IPS DF 6.9 (cell line): ENCODE results near the gene MDK.

ENCODE experiments used
- DNase-seq: peaks from one replicate; pipeline ENCODE4 v3.0.0-alpha.2; 2013; ENCODE audit warnings: low read depth, low spot score
- H3K27ac ChIP-seq: one replicate; pipeline ENCODE4 v1.5.1; 2013; ENCODE audit warnings: low read length, control low read depth
- H3K27me3 ChIP-seq: 2 replicates; pipeline ENCODE4 v1.6.1; 2013; ENCODE audit warnings: mild to moderate bottlenecking, low read length; ENCODE audit not compliant: control insufficient read depth, insufficient read depth
- H3K36me3 ChIP-seq: 2 replicates; pipeline ENCODE4 v1.6.1; 2013; ENCODE audit warnings: low read length; ENCODE audit not compliant: control insufficient read depth, insufficient read depth
- H3K4me1 ChIP-seq: 2 replicates; pipeline ENCODE4 v1.6.1; 2013; ENCODE audit warnings: low read length; ENCODE audit not compliant: control insufficient read depth, insufficient read depth
- H3K4me3 ChIP-seq: 2 replicates; pipeline ENCODE4 v1.5.1; 2013; ENCODE audit warnings: mild to moderate bottlenecking, low read length
- H3K9me3 ChIP-seq: 2 replicates; pipeline ENCODE4 v1.6.1; 2013; ENCODE audit warnings: low read length, inconsistent platforms; ENCODE audit not compliant: control insufficient read depth, insufficient read depth
- WGBS: extraction: QIAGEN DNeasy Blood & Tissue Kit; methylation state at CpG from one replicate; pipeline ENCODE4 v1.1.7; 2013; ENCODE audit warnings: mixed read lengths, missing lambda C conversion rate; ENCODE audit not compliant: insufficient read length, insufficient coverage; 5-methylcytosine and 5-hydroxymethylcytosine counted together

Gene MDK

DNA sequence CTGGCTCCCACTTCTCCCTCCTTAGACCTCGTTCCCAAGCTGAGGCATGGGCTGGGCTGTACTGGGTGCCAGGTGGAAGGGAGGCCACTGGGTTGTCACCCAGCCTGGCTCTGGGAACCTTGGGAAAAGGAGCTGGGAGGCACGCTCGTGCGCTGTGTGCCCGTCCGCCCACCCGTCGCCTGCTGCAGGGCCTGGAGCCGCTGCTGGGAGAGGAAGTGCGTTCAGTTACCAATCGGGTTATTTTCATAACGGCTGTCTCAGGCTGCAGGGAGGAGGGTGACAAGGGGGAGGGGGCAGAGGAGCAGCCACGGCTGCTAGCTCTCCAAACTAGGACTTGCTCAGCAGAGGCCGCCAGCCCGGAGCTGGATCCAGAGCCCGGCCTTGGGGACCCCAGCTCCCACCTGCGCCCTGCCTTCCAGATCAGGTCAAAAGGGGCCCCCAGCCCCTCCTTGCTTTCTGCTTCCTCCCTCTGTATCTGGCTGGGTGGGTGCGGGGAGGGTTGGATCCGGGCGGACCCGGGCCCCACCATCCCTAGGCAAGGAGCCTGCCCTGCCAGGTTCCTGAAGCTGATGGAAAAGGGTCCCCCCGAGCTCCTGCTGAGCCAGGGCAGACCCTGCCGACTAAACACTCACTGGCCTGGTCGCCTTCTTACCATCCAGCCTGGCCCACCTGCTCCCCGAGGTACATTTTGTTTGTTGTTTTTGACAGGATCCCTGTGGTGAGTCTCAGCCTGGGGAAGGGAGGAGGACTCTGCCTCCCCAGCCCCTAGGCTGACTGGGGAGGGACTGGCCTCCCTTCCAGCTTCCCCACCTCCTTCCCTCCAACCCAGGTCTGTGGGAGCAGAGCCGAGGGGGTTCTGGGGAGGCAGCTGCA, 19.9 kb upstream of the MDK start:
- WGBS = no CpG with 5 or more reads among the region's 26 CpGs
- no peak overlapping the region for H3K4me3 ChIP-seq
- no peak for DNase-seq
- no peak overlapping the region for H3K27ac ChIP-seq
- H3K36me3 ChIP-seq = no peaks in the 10 kb centered on the region
- no peaks in the 10 kb centered on the region for H3K27me3 ChIP-seq
- H3K9me3 ChIP-seq = no peaks in the 10 kb centered on the region
- H3K4me1 ChIP-seq = peaks cover 10% of the 10 kb centered on the region

DNA sequence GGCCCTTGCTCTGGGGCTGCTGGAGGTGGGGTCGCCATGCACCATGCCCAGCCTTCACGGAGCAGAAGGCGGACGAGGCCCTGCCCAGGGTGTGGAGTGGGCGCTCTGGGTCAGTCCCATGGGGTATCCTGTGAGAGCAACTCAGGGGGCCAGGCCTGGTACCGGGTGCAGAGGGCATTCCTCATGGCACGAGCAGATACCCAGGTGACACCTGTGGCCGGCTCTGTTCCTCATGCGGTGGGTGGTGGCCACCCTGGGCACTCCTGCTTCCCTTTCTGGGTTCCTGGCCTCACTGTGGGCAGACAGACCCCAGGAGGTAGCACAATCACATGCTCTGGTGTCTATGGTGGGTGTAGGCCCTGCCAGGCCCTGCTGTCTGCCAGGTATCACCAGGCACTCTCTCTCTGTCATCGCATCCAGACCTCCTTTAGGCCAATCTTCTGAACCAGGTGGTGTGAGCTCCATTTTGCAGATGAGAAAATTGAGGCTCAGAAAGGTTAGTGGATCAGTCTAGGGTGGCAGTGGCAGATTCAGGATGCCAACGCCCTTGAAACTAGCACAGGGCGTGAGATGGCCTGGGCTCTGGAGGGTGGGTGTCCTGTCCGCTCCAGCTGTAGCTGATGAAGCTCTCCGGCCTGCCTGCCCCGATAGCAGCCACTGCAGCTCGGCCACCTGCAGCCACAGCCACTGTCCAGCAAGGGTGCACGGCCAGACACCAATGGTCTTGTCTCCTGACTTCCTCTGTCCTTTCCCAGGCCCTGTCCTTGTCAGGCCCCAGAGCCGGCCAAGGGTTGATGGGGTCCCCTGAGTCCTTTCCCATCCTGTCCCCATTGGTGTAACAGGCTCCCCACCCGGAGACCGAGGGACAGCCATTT, 19.1 kb upstream of the MDK start:
- Histone ChIP-seq H3K4me3 (no peak overlapping the region; the same call in 1 of the 2 replicates), H3K36me3 (no peaks in the 10 kb centered on the region), H3K27me3 (no peaks in the 10 kb centered on the region), H3K27ac (no peak overlapping the region), H3K4me1 (peaks cover 8% of the 10 kb centered on the region), H3K9me3 (no peaks in the 10 kb centered on the region)
- no peak for DNase-seq
- WGBS = no CpG with 5 or more reads among the region's 20 CpGs

DNA sequence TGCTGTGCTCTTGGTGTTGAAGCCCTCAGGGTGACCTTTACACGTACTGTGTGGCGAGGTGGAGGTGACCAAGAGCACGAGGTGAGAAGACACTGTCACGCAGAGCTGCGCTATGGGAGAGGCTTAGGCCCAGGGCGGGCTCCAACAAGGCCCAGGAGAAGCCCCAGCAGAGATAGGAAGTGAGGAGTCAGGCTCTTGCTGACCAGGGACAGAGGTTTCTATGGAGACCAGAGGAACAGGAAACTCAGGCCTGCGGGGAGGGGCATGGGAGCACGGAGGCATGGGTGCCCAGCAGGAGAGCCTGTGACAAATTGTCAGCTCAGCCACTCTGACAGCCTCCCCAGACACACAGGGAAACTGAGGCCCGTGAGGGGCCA, 18.4 kb upstream of the MDK start:
- no peak for DNase-seq
- no peak overlapping the region; the same call in 1 of the 2 replicates for H3K4me3 ChIP-seq
- no peak overlapping the region for H3K27ac ChIP-seq
- peaks cover 6% of the 10 kb centered on the region for H3K4me1 ChIP-seq
- 0 out of 2 replicates have a peak, but pooled peaks cover 3% of the 10 kb centered on the region for H3K36me3 ChIP-seq
- WGBS = no CpG with 5 or more reads among the region's 9 CpGs
- no peaks in the 10 kb centered on the region for H3K27me3 ChIP-seq
- H3K9me3 ChIP-seq = no peaks in the 10 kb centered on the region

DNA sequence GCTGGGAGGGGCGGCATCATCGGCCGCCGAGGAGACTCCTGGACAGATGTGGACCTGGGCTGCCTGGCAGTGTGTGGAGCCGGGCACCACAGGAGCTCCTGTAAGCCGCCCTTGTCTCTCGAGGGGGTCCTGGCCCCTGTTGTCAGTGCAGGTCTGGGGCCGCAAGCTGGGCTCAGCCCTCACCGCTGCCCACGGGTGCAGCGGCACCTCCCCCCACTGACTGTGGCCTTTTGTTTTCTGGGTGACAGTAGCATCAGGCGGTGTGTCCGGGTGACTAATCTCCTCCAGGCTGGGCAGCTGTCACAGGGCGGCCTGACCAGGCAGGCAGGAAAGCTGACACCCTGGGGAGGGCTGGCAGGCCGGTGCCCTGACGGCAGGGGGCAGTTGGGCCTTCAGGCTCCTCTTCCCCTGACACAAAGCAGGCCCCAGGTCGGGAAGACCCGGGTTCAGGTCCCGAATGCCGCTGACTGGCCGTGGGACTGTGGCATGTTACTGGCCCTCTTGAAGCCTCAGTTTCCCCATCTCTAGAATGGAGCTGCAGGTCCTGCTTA, 17.9 kb upstream of the MDK start:
- Histone ChIP-seq H3K9me3 (no peaks in the 10 kb centered on the region), H3K4me1 (peaks cover 6% of the 10 kb centered on the region), H3K4me3 (no peak overlapping the region), H3K27me3 (no peaks in the 10 kb centered on the region), H3K27ac (no peak overlapping the region), H3K36me3 (0 out of 2 replicates have a peak, but pooled peaks cover 6% of the 10 kb centered on the region)
- no peak for DNase-seq
- no CpG with 5 or more reads among the region's 21 CpGs for WGBS

DNA sequence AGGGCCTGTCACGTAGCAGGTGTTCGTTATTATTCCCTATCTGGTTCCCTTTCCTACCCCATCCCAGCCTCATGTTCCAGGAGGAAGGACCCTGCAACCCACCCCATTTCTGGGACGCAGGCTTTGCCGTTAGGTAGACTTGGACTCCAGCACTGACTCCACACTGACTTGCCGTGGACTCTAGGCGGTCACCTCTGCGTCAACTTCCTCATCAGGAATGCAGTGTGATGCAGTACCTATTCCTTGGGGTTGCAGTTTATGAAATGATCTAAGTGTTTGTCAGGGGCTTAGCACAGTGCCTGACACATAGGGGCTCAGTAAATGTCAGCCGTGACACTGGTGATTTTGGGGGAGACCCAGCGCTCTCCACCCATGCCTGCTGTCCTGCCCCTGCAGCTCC, 17.4 kb upstream of the MDK start:
- Histone ChIP-seq H3K27ac (no peak overlapping the region), H3K27me3 (no peaks in the 10 kb centered on the region), H3K4me3 (no peak overlapping the region), H3K9me3 (no peaks in the 10 kb centered on the region), H3K36me3 (0 out of 2 replicates have a peak, but pooled peaks cover 6% of the 10 kb centered on the region), H3K4me1 (peaks cover 6% of the 10 kb centered on the region)
- no peak for DNase-seq
- no CpG with 5 or more reads among the region's 9 CpGs for WGBS

DNA sequence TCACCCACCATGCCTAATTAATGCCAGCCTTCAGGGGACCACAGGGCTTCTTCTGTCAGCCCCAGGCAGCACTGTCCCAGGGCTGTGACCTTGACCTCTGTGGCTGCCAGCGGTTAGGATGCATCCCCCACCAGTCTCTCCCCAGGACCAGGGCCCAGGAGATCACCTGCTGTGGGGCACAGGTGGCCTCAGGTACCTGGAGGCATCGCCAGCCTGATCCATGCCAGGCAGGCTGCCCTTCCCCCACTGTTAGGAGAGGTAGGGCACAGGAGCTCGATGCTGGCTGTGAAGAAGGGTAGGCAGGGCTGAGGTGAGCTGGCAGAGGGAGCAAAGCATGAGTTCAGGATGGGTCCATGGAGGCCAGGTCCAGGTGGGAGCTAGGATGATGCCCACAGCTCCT, 16.7 kb upstream of the MDK start:
- H3K27ac ChIP-seq = no peak overlapping the region
- H3K4me1 ChIP-seq = peaks cover 8% of the 10 kb centered on the region
- H3K27me3 ChIP-seq = no peaks in the 10 kb centered on the region
- peaks cover 9% of the 10 kb centered on the region; the same call in 1 of the 2 replicates for H3K36me3 ChIP-seq
- no CpG with 5 or more reads among the region's 3 CpGs for WGBS
- no peak for DNase-seq
- no peaks in the 10 kb centered on the region for H3K9me3 ChIP-seq
- H3K4me3 ChIP-seq = no peak overlapping the region; the same call in 1 of the 2 replicates

DNA sequence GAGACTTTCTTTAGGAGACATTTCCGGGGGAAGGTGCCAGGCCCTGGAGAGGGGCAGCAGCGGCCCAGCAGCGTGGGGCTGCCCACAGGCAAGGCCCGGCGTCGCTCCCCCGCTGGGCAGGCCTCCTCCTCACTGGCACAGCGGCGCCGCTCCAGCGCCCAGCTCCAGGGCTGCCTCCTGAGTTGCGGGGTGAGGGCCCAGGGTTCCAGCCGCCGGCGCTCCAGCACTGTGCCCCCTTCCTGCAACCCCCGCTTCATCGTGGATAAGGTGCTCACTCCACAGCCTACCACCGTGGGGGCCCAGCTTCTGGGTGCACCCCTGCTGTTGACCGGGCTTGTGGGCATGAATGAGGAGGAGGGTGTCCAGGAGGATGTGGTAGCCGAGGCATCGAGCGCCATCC, 15.2 kb upstream of the MDK start:
- DNase-seq = no peak
- peaks cover 18% of the 10 kb centered on the region; the same call in 1 of the 2 replicates for H3K36me3 ChIP-seq
- no peak overlapping the region for H3K4me3 ChIP-seq
- no peaks in the 10 kb centered on the region for H3K9me3 ChIP-seq
- H3K27ac ChIP-seq = no peak overlapping the region
- no peaks in the 10 kb centered on the region for H3K27me3 ChIP-seq
- H3K4me1 ChIP-seq = peaks cover 9% of the 10 kb centered on the region
- no CpG with 5 or more reads among the region's 22 CpGs for whole genome bisulfite sequencing

DNA sequence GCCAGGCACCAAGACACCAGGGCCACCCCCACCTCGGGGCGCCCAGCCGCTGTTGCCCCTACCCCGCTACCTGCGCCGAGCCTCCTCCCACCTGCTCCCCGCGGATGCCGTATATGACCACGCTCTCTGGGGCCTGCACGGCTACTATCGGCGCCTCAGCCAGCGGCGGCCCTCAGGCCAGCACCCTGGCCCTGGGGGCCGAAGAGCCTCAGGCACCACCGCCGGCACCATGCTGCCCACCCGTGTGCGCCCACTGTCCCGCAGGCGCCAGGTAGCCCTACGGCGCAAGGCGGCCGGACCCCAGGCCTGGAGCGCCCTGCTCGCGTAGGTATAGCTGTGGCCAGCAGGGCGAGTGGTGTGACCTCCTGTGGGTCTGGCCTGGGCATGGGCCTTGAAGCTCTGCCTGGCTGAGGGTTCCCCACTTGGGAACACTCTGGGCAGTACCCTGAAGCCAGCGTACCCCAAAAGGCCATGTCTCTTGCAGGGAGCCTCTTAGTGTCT, 14.8 kb upstream of the MDK start:
- WGBS = no CpG with 5 or more reads among the region's 31 CpGs
- H3K36me3 ChIP-seq = peaks cover 19% of the 10 kb centered on the region; the same call in 1 of the 2 replicates
- peaks cover 8% of the 10 kb centered on the region for H3K4me1 ChIP-seq
- no peak overlapping the region for H3K27ac ChIP-seq
- H3K4me3 ChIP-seq = no peak overlapping the region
- H3K9me3 ChIP-seq = no peaks in the 10 kb centered on the region
- H3K27me3 ChIP-seq = no peaks in the 10 kb centered on the region
- no peak for DNase-seq

DNA sequence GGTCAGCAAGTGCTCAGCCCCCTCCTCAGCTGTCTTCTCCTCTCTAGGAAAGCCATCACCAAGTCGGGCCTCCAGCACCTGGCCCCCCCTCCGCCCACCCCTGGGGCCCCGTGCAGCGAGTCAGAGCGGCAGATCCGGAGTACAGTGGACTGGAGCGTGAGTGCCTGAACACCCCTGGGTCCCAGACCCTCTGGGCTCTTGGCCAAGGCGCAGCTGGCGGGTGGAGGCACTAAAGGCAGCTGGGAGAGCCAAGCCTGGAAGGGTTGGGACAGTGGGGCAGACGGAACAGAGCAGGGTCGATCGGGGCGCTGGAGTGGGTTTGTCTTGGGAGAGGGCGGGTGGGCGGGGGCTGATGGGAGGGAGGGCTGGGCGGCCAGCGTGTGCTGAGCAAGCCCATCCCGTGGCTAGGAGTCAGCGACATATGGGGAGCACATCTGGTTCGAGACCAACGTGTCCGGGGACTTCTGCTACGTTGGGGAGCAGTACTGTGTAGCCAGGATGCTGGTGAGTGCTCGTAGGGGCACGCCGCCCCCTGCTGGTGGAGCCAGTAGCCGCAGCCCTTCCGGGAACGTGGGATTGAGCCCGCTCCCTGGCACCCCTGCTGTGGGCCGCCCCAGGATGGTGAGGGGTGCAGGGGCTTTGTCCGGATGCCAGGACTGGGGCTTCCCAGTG, 14.1 kb upstream of the MDK start:
- H3K36me3 ChIP-seq = peaks cover 19% of the 10 kb centered on the region; the same call in 1 of the 2 replicates
- no peak overlapping the region for H3K4me3 ChIP-seq
- no peak overlapping the region for H3K27ac ChIP-seq
- no peak for DNase-seq
- H3K4me1 ChIP-seq = peaks cover 8% of the 10 kb centered on the region
- H3K9me3 ChIP-seq = no peaks in the 10 kb centered on the region
- no peaks in the 10 kb centered on the region for H3K27me3 ChIP-seq
- no CpG with 5 or more reads among the region's 32 CpGs for WGBS

DNA sequence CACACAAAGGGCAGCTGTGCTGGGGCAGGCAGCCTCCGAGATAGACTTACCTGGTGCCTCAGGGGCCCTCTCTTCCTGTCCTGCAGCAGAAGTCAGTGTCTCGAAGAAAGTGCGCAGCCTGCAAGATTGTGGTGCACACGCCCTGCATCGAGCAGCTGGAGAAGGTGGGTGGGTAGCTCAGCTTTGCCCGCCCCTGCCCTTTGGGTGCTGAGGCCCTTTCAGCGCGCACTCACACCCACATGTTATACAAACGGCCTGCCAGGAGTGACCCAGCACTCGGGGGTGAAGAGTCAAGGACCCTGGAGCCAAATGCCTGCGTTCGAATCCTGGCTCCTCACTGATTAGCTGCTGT, 13.6 kb upstream of the MDK start:
- no CpG with 5 or more reads among the region's 12 CpGs for WGBS

More for the DNA sequence above, 13.6 kb upstream of the MDK start:
- Histone ChIP-seq H3K4me3 (no peak overlapping the region), H3K36me3 (peaks cover 21% of the 10 kb centered on the region; the same call in 1 of the 2 replicates), H3K4me1 (peaks cover 5% of the 10 kb centered on the region), H3K27ac (no peak overlapping the region), H3K27me3 (no peaks in the 10 kb centered on the region), H3K9me3 (no peaks in the 10 kb centered on the region)
- DNase-seq = no peak
